Left lobe of liver (tissue), 2 donors: Measurements from ENCODE around the gene CPT1B. TPM values are rescaled to one million over a fixed set of nuclear protein-coding genes. Genes with fewer than 3 reads are reported as not detected.

Source experiments
- ATAC-seq: fragments of 200-7000 bp; cut with Tn5 transposase; one replicate; pipeline ENCODE4 v1.9.1; 2020; ENCODE audit warnings: mild to moderate bottlenecking, moderate library complexity
- DNase-seq: peaks from one replicate; pipeline ENCODE4 v3.0.0-alpha.2; 2020; ENCODE audit warnings: low spot score
- total RNA-seq: library from RNA; stranded (reverse); gene quantifications from one replicate; pipeline ENCODE4 v1.2.1, GENCODE V29; 2021
- donor health status: DM: no; HTN: no; CAD: no; lungs with moderate emphysema.
- donor health status: DM: no; HTN: yes; CAD: no.

The CPT1B gene
- total RNA-seq, 1 donor from 2014 or later, result 24.7 TPM

DNA sequence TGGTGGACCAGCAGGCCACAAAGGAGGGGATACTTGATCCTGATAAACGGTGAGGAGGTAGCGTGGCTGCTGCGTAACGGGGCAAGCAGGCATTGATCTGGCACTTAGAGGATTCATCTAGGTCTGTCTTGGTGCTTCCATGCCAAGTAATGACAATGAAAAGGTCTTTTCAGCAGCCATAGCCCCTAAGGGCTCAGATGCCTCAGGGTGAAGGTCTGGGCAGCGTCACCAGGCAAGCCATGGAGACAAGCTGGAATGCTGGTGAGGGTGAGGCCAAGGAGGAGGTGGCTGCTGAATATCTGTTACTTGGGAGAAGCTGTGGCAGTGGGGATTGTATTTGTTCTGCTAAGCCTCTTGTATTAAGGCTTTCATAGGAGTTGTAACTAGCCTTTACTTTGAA is 9.2 kb upstream of the CPT1B start:
- ATAC-seq, result no peak

DNA sequence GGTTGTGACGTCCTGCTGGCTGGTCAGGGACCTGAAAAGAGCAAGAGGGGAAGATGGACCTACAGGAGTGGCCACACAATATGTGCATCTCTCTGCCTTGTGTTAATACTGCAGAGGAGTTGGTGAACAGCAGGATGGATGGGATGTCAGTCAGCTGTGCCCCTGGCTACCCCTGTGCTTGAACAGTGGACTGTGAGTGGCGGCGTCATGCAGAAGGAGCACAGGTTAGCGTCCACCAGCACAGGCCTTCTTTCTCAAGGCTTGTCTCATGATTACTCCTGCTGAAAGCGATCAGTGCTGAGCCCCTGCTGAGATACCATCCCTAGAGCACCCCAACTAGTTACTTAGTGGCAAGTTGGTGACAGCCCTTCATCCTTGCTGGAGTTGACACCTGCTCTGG is 8.2 kb upstream of the CPT1B start:
- DNase-seq, result no peak

More for the DNA sequence above, 9.2 kb upstream of the CPT1B start:
- DNase-seq, result no peak

DNA sequence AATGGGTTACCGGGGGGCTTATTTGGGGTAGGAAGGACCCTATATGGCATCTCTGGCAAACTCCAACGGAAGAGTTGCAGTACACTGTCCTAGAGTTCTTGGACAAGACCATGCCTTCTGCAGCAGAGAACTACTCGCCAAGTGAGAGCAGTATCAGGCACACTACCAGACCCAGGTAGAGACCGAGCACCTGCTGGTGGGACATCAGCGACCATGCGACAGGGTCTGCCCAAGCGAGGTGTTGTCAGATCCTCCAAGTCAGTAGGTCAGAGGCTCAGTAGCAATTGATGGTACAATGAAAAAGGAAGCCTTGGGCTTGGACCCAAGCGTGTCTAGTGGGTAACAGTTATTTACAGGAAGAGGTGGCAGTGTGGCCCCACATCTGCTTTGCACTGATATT is 7.6 kb upstream of the CPT1B start:
- no peak for ATAC-seq
- no peak for DNase-seq

More for the DNA sequence above, 8.2 kb upstream of the CPT1B start:
- ATAC-seq, result no peak

DNA sequence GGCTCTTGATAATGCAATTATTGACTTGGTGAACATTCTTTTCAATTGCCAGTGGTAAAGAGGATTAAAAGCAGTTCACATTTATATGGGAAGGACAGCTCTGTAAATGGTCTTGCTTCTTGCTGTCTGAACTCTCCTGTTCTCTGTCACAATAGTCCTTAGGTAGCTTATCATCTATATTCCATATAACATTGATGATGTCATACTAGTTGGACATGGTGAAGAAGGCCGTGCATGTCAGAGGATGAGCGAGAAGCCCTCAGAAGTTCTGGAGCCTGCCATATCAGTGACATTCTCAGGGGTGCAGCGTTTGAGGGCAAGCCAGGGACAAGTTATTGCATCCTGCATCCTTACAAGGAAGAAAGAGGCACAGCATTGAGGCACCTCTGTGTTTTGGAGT is 7.0 kb upstream of the CPT1B start:
- no peak for DNase-seq
- ATAC-seq, result no peak

DNA sequence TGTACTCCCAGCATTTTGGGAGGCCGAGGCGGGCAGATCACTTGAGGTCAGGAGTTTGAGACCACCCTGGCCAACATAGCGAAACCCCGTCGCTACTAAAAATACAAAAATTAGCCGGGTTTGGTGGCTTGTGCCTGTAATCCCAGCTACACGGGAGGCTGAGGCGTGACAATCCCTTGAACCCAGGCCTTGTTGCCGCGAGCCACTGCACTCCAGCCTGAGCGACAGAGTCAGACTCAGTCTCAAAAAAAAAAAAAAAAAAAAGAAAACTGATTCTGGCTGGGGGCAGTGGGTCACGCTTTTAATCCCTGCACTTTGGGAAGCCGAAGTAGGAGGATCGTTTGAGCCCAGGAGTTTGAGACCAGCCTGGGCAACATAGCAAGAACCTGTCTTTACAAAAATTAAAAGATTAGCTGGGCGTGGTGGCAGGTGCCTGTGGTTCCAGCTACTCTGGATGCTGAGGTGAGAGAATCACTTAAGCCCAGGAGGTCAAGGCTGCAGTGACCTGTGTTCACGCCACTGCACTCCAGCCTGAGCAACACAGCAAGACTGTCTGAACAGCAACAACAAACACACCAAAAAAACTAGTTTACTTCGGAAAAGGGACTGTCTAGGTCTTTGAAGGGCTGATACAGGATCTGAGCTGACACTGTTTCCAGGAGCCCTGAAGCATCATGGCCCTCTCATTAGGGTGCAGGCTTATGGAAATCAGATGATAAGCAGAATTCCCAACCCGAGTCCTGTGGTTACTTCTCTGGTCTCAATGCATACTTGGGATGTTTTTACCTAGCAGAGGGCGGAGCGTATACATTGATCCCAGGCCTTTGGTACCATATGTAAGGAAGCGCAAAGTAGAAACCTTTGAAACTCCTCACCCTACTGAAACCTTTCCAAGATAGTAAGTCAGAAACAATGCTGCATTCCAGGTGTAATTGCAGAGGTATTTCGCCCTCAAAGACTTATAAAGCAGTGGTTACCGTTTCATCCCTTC is 6.2 kb upstream of the CPT1B start:
- DNase-seq (no peak), ATAC-seq (no peak)

DNA sequence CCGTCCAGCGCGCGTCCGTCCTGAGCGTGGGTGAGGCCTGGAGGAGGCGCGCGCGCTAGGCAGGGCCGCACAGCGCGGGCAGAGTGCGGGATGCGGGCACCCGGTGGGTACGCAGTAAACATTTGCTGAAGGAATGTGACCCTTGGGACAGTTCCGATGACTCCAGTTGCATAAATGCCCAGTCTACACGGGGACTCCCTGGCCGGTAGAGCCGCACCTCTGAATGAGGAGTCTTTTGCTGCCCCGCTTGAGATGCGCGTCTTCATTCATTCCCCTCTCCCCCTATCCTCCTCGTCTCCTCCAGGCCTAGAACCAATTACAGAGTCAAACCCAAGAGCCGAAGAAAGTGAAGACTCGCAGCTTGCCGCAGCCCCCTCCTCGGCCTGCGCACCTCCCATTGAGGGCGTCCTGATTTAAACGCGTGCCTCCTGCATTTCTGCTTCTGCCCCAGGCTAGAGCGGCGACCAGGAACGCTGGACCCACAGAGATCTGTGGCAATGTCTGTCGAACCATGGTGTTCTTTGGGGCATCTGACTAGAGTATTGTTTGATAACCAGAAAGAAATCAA is 5.2 kb upstream of the CPT1B start:
- no peak for DNase-seq
- ATAC-seq, result peak; percentile 33

DNA sequence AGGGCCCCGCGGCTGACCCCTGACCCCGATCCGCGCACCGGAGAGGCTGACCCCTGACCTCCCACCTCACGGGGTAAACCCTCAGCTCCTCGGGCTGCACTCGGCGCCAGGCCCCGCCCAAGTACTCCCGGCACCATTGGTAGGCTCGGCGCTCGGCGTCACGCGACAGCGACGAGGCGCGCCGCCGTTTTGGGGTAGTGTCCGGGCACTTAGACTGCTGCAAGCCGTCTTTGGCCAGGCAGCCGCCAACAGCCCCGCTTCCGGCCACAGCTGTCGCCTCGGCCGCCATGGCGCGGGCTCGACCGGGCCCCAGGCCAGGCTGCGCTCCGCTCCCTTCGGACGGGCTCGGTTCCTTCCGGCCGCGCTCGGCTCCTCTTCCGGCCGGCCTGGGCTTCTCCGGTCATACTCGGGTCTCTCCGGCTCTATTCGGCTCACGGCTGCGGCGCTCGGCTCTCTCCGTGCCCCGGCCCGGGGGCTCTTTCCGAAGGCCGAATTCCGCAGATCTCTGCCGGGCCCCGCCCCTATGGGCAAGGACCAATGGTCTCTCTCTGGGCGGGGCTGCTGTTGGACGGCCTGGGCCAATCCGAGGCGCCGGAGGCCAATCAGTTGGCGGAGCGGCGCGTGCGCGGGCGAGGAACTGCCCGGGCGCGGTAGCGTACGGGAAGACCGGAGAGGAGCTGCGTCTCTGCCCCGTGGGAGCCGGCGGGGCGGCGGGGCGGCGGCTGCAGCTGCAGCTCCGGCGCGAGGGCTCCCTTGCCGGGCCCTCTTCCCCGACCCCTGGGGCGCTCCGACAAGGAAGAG is 4.5 kb upstream of the CPT1B start, which contains the start of gene CHKB:
CHKB (minus strand) TSS at position 357 of the 801 bp plus-strand sequence; CDS start at position 289, 68 bp downstream.
- ATAC-seq (peak; percentile 93), DNase-seq (peak; percentile 99)

DNA sequence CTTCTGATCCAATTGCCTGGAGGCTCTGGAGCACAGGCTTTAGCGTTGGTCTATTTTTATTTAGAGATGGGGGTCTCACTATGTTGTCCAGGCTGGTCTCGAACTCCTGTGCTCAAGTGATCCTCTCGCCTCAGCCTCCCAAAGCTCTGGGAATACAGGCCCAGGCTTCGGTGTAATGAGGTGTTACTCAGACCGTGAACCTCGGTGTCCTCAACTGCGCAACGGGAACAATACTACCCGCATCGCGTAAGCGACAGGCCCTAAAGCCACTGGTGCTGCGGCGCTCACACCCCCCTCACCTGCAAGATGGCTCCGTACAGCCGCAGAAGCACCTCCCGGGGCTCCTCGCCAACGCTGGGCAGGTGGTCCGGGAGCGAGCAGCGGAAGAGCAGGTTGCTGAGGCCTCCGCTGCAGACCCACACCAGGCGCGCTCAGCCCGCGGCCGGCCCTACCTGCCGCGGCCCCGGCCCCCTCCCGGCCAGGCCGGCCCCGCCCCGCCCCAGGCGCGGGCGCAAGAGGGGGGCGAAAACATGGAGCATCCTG is 3.8 kb upstream of the CPT1B start:
- no peak for ATAC-seq
- no peak for DNase-seq

DNA sequence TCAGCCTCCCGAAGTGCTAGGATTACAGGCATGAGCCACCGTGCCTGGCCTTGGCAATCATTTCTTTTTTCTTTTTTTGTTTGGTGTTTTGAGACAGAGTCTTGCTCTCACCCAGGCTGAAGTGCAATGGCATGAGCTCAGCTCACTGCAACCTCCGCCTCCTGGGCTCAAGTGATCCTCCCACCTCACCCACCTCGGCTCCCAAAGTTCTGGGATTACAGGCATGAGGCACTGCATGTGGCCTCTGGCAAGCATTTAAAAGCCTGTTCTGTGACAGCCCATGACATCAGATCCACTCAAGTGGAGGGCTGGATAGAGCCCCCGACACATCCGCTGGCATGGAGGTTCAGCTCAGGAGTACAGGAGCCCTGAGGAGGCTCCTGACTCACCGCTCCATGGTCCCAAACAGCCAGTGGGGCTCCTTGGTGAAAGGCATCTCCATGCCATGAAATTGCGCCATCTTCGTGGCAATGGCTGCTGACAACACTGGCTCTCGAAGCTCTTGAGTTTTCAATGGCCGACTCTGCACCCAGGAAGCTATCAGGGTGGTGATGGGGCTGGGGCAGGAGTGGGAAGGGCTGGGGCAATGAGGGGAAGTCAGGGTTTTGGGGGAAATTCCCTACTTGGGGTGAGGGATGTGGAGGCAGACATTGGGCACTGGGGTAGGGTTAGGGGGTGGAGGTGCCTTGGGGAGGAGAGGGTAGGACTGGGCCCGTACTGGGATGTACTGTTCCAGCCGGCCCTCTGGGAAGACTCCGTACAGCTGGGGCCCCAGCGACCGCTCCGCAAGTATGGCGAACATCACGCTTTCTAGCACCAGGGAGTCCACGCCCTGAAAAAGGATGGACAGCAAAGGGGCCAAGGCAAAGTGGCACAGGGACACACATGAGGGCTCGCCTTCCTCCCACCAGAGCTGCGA is 3.1 kb upstream of the CPT1B start:
- DNase-seq, result no peak

DNA sequence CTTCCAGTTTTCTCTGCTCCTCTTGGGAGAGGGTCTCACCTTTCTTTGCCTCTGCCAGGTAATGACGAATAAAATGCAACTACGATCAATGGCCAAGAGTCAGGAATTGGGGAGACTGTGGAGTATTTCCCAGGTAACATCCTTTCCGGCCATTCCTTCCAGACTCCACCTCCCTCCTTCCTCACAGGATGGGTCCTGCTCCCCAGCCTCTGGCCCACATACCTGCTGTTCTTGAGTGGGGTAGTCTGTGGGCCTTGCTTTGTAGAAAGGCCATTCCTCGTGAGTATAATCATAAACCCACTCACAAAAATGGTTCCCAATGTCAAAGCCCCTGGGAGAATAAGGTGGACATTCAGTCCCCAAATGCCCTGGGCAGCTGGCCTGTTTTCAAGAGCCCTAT is 1.5 kb upstream of the CPT1B start:
- no peak for ATAC-seq
- DNase-seq, result no peak

More for the DNA sequence above, 3.1 kb upstream of the CPT1B start:
- no peak for ATAC-seq

DNA sequence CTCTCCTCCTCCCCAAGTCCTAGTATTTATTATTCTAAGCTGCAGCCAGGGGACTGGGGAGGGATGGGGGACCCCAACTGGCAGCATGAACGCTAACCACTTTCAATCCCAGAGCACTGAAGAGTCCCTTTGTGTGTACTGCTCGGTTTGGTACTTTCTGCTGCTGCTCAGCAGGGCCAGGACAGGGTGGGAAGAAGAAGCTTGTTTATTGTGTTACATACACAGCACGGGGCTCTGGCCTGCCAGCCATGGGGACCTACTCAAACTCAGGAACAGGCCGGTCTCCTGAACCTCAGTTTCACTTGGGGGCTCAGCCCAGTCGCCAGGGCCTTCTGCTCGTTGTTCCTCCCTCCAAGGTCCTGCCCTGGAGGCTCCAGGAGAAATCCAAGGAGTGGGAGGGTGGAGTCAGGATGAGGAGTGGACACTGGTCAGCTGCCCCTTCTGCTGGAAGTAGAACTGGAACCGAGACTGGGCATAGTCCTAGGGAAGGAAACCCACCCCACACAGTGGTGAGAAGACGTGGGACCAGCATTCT is 616 bp upstream of the CPT1B start:
- DNase-seq (no peak), ATAC-seq (no peak)

DNA sequence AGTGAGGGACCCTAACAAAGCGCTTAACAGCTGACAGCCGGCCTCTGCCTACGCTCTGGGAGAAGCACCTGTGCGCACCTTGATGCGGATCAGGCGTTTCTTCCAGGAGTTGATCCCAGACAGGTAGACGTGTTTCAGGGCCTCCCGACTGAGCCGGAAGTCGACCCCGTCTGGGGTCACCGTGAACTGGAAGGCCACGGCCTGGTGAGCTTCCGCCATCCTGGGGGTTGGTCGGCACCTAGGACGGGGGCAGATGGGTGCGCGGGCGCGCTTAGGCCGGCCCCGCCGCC is 585 bp downstream of the CPT1B start:
- ATAC-seq (no peak), DNase-seq (no peak)

DNA sequence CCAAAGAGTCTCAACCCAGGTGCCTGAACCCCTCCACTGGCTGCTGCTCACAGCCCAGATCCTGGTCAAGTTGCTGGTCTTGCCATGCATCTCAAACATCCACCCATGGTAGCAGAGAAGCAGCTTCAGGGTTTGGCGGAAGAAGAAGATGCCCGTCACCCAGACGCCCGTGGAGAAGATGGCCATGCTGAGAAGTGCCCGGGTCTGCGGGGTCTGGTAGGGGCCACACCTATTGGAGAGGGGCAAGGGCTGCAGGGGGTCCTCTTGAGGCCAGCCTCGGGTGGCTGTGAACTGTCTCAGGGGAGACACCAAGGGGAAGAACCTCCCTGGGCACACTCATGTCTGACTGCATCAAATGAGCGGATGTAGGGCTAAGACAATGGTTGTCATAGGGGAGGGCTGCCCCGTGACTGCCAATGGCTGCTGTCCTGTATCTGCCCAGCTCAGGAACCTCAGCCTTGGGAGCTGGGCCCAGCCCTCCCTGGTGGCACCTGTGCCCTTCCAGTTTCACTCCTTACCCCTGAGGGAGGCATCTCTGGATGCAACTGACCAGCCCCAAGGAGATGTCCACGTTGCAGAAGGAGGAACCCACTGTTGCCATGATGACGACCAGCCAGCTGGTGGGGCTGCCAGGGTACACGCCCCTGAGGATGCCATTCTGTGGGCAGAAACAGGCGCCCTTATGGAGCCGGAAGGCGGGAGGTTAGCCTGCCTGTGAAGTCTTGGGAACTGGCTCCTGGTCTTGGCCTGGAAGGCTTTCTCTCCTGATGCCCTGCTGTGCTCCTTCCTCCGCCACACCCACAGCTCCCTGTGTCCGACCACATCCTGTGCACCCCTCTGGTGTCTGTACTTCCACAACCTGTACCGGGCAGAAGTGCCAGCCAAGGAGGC is 1.2 kb downstream of the CPT1B start:
- ATAC-seq, result no peak

DNA sequence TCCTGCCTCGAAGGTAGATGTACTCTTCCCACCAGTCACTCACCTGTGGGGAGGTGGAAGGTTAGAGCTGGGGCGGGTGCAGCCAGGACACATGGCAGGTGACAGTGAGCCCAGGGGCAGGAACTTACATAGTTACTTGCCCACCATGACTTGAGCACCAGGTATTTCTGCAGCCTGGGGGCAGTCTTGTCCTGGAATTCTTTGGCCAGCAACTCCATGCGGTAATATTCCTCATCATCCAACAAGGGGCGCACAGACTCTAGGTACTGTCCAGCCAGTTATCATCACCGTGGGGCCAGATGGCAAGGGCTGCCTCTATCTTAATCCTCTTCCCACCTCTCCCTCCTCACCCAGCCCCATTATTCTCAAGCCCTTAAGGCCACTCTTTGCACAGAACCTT is 2.2 kb downstream of the CPT1B start:
- no peak for DNase-seq
- peak; percentile 52 for ATAC-seq

More for the DNA sequence above, 1.2 kb downstream of the CPT1B start:
- no peak for DNase-seq

DNA sequence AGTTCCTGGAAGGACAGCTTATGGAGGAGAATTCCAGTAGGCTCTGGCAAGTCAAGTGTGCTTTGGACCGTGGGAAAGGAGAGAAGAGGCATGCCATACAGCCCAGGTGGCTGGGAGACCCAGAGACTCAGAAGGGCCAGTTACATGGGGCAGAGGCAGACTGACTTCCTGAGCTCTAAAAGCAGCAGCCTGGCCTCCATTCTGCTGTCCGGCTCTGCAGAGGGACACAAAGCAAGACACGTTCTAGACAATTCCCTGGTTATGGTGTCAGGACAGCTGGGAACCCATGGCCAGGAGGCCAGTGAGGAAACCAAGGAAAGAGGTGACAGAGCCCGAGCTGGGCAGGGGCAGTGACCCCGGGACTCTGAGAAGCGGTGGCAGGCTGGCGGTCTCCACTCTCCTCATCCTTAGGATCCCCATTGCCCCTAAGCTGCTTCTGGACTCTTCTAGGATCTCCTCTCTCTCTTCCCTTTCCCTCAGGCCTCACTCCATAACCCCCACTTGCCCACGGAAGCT is 2.7 kb downstream of the CPT1B start:
- DNase-seq (no peak), ATAC-seq (no peak)

DNA sequence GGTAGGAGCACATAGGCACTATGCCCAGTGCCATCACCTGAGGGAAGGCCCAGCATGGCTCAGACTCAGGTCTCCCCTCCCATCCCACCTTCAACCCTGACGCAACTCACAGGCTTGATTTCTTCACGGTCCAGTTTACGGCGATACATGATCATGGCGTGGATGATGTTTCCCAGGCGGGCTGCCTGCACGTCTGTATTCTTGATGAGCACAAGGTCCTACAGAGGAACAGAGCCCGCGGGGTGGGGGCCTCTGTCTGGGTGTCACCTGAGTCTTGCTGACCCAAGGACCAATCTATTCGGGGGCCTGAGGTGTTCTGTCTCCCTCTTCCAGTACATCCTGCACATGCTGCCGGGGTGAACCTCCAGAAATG is 3.9 kb downstream of the CPT1B start:
- no peak for DNase-seq
- ATAC-seq, result no peak

DNA sequence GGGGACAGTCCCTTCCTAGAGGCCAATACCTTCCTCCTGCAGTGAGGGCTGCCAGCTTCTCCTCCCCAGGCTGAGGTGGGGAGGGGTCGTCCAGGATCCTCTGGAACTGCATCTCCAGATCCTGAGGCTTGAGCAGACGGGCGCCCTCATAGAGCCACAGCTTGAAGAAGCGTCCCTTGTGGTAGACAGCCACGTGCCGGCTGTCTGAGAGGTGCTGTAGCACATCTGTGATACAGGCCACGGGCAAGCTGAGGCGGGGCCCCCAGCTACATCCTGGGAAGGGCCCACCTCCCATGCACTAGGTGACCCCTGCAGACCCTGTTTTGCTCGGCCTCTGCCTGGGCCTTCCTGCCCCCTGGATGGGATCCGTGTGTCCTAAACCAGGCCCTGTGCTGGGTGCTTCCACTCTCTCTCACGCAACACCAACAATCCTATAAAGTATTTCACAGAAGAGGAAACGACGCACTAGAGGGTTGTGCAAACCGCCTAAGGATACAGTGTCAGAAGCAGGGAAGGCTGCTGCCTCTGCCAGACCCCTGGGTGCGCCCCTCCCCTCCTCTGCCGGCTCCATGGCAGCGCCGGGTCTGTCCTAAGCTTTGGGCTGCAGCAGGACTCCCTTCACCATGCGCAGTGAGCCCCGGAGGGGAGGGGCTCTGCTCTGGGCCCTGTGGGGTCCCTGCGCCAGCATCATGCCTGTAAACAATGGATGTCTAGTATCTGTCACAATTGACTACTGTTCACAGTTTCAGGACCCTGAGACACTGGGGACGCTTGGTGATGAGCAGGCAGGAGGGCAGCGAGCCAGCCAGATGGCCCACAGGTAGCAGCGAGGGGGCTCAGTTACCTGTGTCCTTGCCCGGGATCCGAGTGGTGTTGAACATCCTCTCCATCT is 4.5 kb downstream of the CPT1B start:
- DNase-seq (no peak), ATAC-seq (no peak)

DNA sequence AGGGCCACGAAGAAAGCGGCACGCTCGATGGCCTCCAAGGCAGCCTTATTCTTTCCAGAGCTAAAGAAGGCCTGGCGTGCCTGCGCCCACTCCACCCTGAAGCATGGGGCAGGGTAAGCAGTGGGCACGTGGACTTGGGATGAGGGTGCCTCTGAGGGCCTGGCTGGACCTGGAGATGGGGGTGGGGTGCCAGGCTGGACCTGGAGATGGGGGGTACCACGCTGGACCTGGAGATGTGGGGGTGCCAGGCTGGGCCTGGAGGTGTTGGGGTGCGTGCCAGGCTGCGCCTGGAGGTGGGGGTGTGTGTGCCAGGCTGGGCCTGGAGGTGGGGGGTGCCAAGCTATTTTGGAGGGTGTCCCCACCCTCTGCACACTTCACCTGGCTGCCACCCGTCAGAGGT is 5.3 kb downstream of the CPT1B start:
- DNase-seq, result no peak
- ATAC-seq, result no peak
